Endothelial cell of umbilical vein (primary cell): Measurements from ENCODE around the gene BEND3. TPM values are rescaled to one million over a fixed set of nuclear protein-coding genes. Genes with fewer than 3 reads are reported as not detected.

ENCODE experiments used
- BruUV-seq: library from RNA; stranded (reverse); fragments of 400-500 nt; replicated peaks from 2 replicates; lab custom pipeline; 2021; lab: Mats Ljungman, UMichigan
- CTCF ChIA-PET: fragments of 300-600, 350-600 bp; sonication (Branson Sonifier 250); formaldehyde crosslinking; loops from one replicate; lab custom pipeline; 2021; ENCODE audit warnings: antibody characterized with exemption, inconsistent platforms; lab: Charles Lee
- POLR2A ChIA-PET: fragments of 300-600, 350-600 bp; sonication (Branson Sonifier 250); formaldehyde crosslinking; loops from one replicate; lab custom pipeline; 2021; ENCODE audit warnings: antibody characterized with exemption, inconsistent platforms; lab: Charles Lee
- DNase-seq: peaks from one replicate; pipeline ENCODE4 v3.0.0-alpha.2; 2011; ENCODE audit warnings: low read depth, low spot score
- FAIRE-seq: peaks from 2 replicates; lab custom pipeline; 2011; peaks lifted over from hg19 to GRCh38; lab: Jason Lieb, UNC
- H2AFZ ChIP-seq: 2 replicates; pipeline ENCODE4 v1.6.0; 2012; ENCODE audit warnings: low read depth, low read length, control low read depth, inconsistent platforms
- H3K27ac ChIP-seq: 2 replicates; pipeline ENCODE4 v1.5.1; 2011; ENCODE audit warnings: low read depth, mild to moderate bottlenecking, control low read depth, low read length, moderate library complexity; ENCODE audit not compliant: insufficient read depth
- H3K27me3 ChIP-seq, 2 experiments: 2 replicates each; pipeline versions ENCODE4 v1.6.0 to v1.6.1; 2011; ENCODE audit warnings: low read length in 2 of 2, mixed read lengths in 1 of 2; ENCODE audit not compliant: control insufficient read depth in 2 of 2, insufficient read depth in 2 of 2
- H3K36me3 ChIP-seq, 2 experiments: 2 replicates in 1 of 2; 3 replicates in 1 of 2; pipeline ENCODE4 v1.5.1; 2011; ENCODE audit warnings: low read length in 2 of 2, mild to moderate bottlenecking in 1 of 2, moderate library complexity in 1 of 2; ENCODE audit not compliant: control insufficient read depth in 2 of 2, insufficient read depth in 2 of 2; ENCODE audit errors: extremely low read depth in 1 of 2
- H3K4me1 ChIP-seq: 3 replicates; pipeline ENCODE4 v1.5.1; 2011; ENCODE audit warnings: mild to moderate bottlenecking, low read length; ENCODE audit not compliant: control insufficient read depth, insufficient read depth; ENCODE audit errors: extremely low read depth
- H3K4me2 ChIP-seq: 2 replicates; pipeline ENCODE4 v1.6.1; 2011; ENCODE audit warnings: low read length, control low read depth, mixed read lengths; ENCODE audit not compliant: insufficient read depth
- H3K4me3 ChIP-seq, 3 experiments: fragments of 200-600 bp in 1 of 3; sonication (generic), shearing (Covaris generic) in 1 of 3; replicated peaks in 1 of 3; 2 replicates each; pipeline ENCODE4 v1.5.1; 2011 to 2016; ENCODE audit warnings: control low read depth in 3 of 3, low read length in 3 of 3, mild to moderate bottlenecking in 2 of 3, inconsistent platforms in 1 of 3, low read depth in 1 of 3, moderate library complexity in 1 of 3; ENCODE audit not compliant: insufficient read depth in 1 of 3
- H3K79me2 ChIP-seq: 2 replicates; pipeline ENCODE4 v1.6.0; 2012; ENCODE audit warnings: low read length, inconsistent platforms; ENCODE audit not compliant: control insufficient read depth, insufficient read depth
- H3K9ac ChIP-seq: replicated peaks from 2 replicates; pipeline ENCODE3; 2011; ENCODE audit warnings: low read length, control low read depth; ENCODE audit not compliant: insufficient read depth; ENCODE audit errors: extremely low read depth
- H3K9me1 ChIP-seq: replicated peaks from 3 replicates; pipeline ENCODE4 v1.6.0; 2011; ENCODE audit warnings: mild to moderate bottlenecking, low read length; ENCODE audit not compliant: control insufficient read depth, insufficient read depth; ENCODE audit errors: extremely low read depth
- H3K9me3 ChIP-seq: replicated peaks from 2 replicates; pipeline ENCODE4 v1.5.1; 2012; ENCODE audit warnings: low read length, inconsistent platforms; ENCODE audit not compliant: control insufficient read depth, insufficient read depth
- H4K20me1 ChIP-seq: replicated peaks from 2 replicates; pipeline ENCODE3; 2011; ENCODE audit warnings: mild to moderate bottlenecking, low read length; ENCODE audit not compliant: control insufficient read depth, insufficient read depth; ENCODE audit errors: extremely low read depth
- CTCF ChIP-seq, 2 donors: IDR thresholded peaks; 1 replicate in 1 of 2; 2 replicates in 1 of 2; pipeline ENCODE4 v1.5.1; 2011; ENCODE audit warnings: low read length in 2 of 2, mild to moderate bottlenecking in 2 of 2, moderate library complexity in 2 of 2, control low read depth in 1 of 2, inconsistent platforms in 1 of 2, low read depth in 1 of 2; ENCODE audit not compliant: insufficient read depth in 1 of 2; ENCODE audit errors: extremely low read depth in 1 of 2
- EZH2 ChIP-seq: IDR thresholded peaks from 2 replicates; pipeline ENCODE4 v1.6.1; 2012; ENCODE audit warnings: borderline replicate concordance, low read depth, mild to moderate bottlenecking, moderate library complexity, low read length, inconsistent platforms; ENCODE audit not compliant: severe bottlenecking
- FOS ChIP-seq: IDR thresholded peaks from 2 replicates; pipeline ENCODE4 v1.6.1; 2011; ENCODE audit warnings: mild to moderate bottlenecking, low read length, moderate library complexity, borderline replicate concordance; ENCODE audit not compliant: insufficient read depth
- GATA2 ChIP-seq: IDR thresholded peaks from 2 replicates; pipeline ENCODE4 v1.7.0; 2011; ENCODE audit warnings: low read depth, mild to moderate bottlenecking, moderate library complexity, mixed read lengths, low read length; ENCODE audit not compliant: insufficient read length, insufficient read depth
- JUN ChIP-seq: IDR thresholded peaks from 2 replicates; pipeline ENCODE4 v1.6.1; 2011; ENCODE audit warnings: borderline replicate concordance, low read depth; ENCODE audit not compliant: insufficient read length, insufficient read depth
- MAX ChIP-seq: IDR thresholded peaks from 2 replicates; pipeline ENCODE4 v1.6.1; 2011; ENCODE audit not compliant: insufficient read depth, insufficient read length
- MYC ChIP-seq: IDR thresholded peaks from one replicate; pipeline ENCODE4 v1.6.1; 2011; ENCODE audit warnings: mild to moderate bottlenecking, low read depth, low read length
- POLR2A ChIP-seq: IDR thresholded peaks from 2 replicates; pipeline ENCODE4 v1.6.1; 2012; ENCODE audit warnings: low read depth, mild to moderate bottlenecking, control low read depth, low read length
- POLR2AphosphoS5 ChIP-seq: IDR thresholded peaks from 2 replicates; pipeline ENCODE4 v1.6.1; 2012; ENCODE audit warnings: low read depth, mild to moderate bottlenecking, control low read depth, low read length, moderate library complexity; ENCODE audit not compliant: insufficient read depth
- dilution Hi-C: fragments of 300-500 bp; cut with MboI; formaldehyde crosslinking; loops from one replicate; pipeline ENCODE4 v1.15.0; 2019; ENCODE audit warnings: low sequenced_read_pairs; ENCODE audit not compliant: extremely low pct_ligation_motif_present
- intact Hi-C: fragments of 100-400 bp; cut with micrococcal nuclease; formaldehyde crosslinking; loops from one replicate; pipeline ENCODE4 v1.10.0; 2022
- polyA plus RNA-seq, 4 experiments: library from polyadenylated mRNA; depleted of rRNA in 3 of 4; stranded (reverse) in 3 of 4; unstranded in 1 of 4; fragments of >200 nt; gene quantifications; 2 replicates each; pipeline versions ENCODE4 v1.2.1 to v1.2.3, GENCODE V29; 2011 to 2012; ENCODE audit warnings: missing spikeins in 1 of 4
- total RNA-seq: library from RNA; stranded (reverse); gene quantifications from 2 replicates; pipeline ENCODE4 v1.2.3, GENCODE V29; 2021

Gene BEND3
- total and polyA plus RNA-seq, 2 donors (not counting 3 experiments of a cell fraction or from before 2014, with no cell fraction given), result 1.6 to 4.8 TPM

GRCh38 chr6:107110200-107110599, 5.1 kb downstream of the BEND3 start:
- FAIRE-seq (no peak), DNase-seq (no peak)
- no TSS peak for BruUV-seq
- Histone ChIP-seq H3K79me2 (no peaks in the 10 kb centered on the region), H3K27ac (no peak overlapping the region), H3K27me3 (no peaks in the 10 kb centered on the region), H3K36me3 (no peaks in the 10 kb centered on the region), H3K4me3 (no peak overlapping the region), H3K9me3 (no peaks in the 10 kb centered on the region), H4K20me1 (no peaks in the 10 kb centered on the region), H3K4me1 (peaks cover 6% of the 10 kb centered on the region), H3K9me1 (no peaks in the 10 kb centered on the region), H3K4me2 (no peak overlapping the region), H3K9ac (no peak overlapping the region), H2AFZ (no peak overlapping the region)
- TF ChIP-seq MAX (no peak), JUN (no peak), MYC (no peak), CTCF (IDR thresholded peaks at IDR 0.05; ENCODE audit: extremely low read depth in 1 of 2, insufficient read depth in 1 of 2, low read depth in 1 of 2, low read length in 2 of 2) (no peak), EZH2 (no peak), GATA2 (no peak), POLR2A (no peak), FOS (no peak), POLR2AphosphoS5 (no peak)
- POLR2A ChIA-PET, result no interaction called here
- intact Hi-C loops (loop anchor here (5.0 to 10.0 kb wide), 3 partner anchors 33 to 665 kb away; partner anchors contain the start of gene SOBP), dilution Hi-C loops (no loop called here)
- CTCF ChIA-PET, result interaction anchor here (0.6 kb wide), 1 partner anchor 757 kb away, joined by 3 read pairs; no protein-coding TSS in a partner anchor
